GM12891 (cell line): ENCODE results near the gene APBA2.

Source experiments
- PAX5 ChIP-seq: IDR thresholded peaks from 2 replicates; pipeline ENCODE4 v1.6.1; 2011; ENCODE audit warnings: low read length, moderate library complexity, mild to moderate bottlenecking; ENCODE audit not compliant: insufficient read depth, severe bottlenecking
- POLR2A ChIP-seq: IDR thresholded peaks from 2 replicates; pipeline ENCODE4 v1.6.1; 2011; ENCODE audit warnings: low read depth, low read length, control low read depth
- POLR2AphosphoS5 ChIP-seq: IDR thresholded peaks from 2 replicates; pipeline ENCODE4 v1.6.1; 2011; ENCODE audit warnings: low read depth, low read length, control low read depth
- POU2F2 ChIP-seq: IDR thresholded peaks from 2 replicates; pipeline ENCODE4 v1.6.1; 2011; ENCODE audit warnings: low read depth, mild to moderate bottlenecking, control low read depth, low read length, moderate library complexity
- SPI1 ChIP-seq: IDR thresholded peaks from 2 replicates; pipeline ENCODE4 v1.6.1; 2011; ENCODE audit warnings: low read depth, low read length, control low read depth
- TAF1 ChIP-seq: IDR thresholded peaks from 2 replicates; pipeline ENCODE4 v1.6.1; 2011; ENCODE audit warnings: low read depth, low read length, control low read depth

- no peak for TF ChIP-seq POLR2AphosphoS5
- no peak for TF ChIP-seq POLR2A
- no peak for TF ChIP-seq TAF1
- TF ChIP-seq SPI1 = no peak
- TF ChIP-seq PAX5 = no peak
- no peak for TF ChIP-seq POU2F2
Measured at GRCh38 chr15:29125382-29126207, 239.8 kb downstream of the APBA2 start.
